ENCODE results near the gene CBFA2T2. TPM values are rescaled to one million over a fixed set of nuclear protein-coding genes. Genes with fewer than 3 reads are reported as not detected.
"Not testable (repeated sequence)": the region's sequence is repeated elsewhere in the genome, so short reads cannot be mapped to it uniquely, and the experiment has no call there.

CBFA2T2 gene
- total and polyA plus RNA-seq, 2 experiments from 2014 or later: 29.2 to 33.1 TPM

GRCh38 chr20:33489495-33490022, 337 bp upstream of the CBFA2T2 start:
- peaks cover 13% of the 10 kb centered on the region for H3K4me1 ChIP-seq (ENCODE audit: insufficient read depth)
- H3K27me3 ChIP-seq: no peaks in the 10 kb centered on the region
- peak overlapping the region; percentile 91 for H3K27ac ChIP-seq
- H3K36me3 ChIP-seq (replicated peaks; ENCODE audit: insufficient read depth, low read depth): no peaks in the 10 kb centered on the region
- peaks cover 28% of the 10 kb centered on the region for H4K20me1 ChIP-seq (ENCODE audit: insufficient read depth, poor library complexity, severe bottlenecking)
- no peaks in the 10 kb centered on the region for H3K9me3 ChIP-seq (ENCODE audit: low read depth)
- H3K79me2 ChIP-seq: peaks cover 41% of the 10 kb centered on the region
- peak overlapping the region; percentile 76 for H3K4me2 ChIP-seq
- H3K9me2 ChIP-seq (replicated peaks; ENCODE audit: insufficient read depth): no peaks in the 10 kb centered on the region
- peak overlapping the region; percentile 3 for H3K4me3 ChIP-seq
- H2AFZ ChIP-seq: peak overlapping the region; percentile 80
- TF ChIP-seq EZH2 (IDR thresholded peaks at IDR 0.05; ENCODE audit: borderline replicate concordance): no peak
- no peak for TF ChIP-seq EZH2phosphoT487 (IDR thresholded peaks at IDR 0.05; ENCODE audit: low read depth, severe bottlenecking, unreplicated experiment)
- TF ChIP-seq CTCF (IDR thresholded peaks at IDR 0.05; ENCODE audit: poor library complexity): no peak
- DNase-seq (ENCODE audit: low spot score): peak; percentile 100
- WGBS (ENCODE audit: low lambda C conversion rate, missing lambda C conversion rate): 8% methylated on average over 31 of the region's 36 CpGs

GRCh38 chr20:33490934-33491656, 1.2 kb downstream of the CBFA2T2 start:
- H3K9me2 ChIP-seq (replicated peaks; ENCODE audit: insufficient read depth): no peaks in the 10 kb centered on the region
- H3K4me2 ChIP-seq: peak overlapping the region; percentile 90
- peaks cover 44% of the 10 kb centered on the region for H4K20me1 ChIP-seq (ENCODE audit: insufficient read depth, poor library complexity, severe bottlenecking)
- WGBS (ENCODE audit: low lambda C conversion rate, missing lambda C conversion rate): 64% methylated on average over 8 of the region's 8 CpGs
- TF ChIP-seq CTCF (IDR thresholded peaks at IDR 0.05; ENCODE audit: poor library complexity) (no peak), EZH2phosphoT487 (IDR thresholded peaks at IDR 0.05; ENCODE audit: low read depth, severe bottlenecking, unreplicated experiment) (no peak), EZH2 (IDR thresholded peaks at IDR 0.05; ENCODE audit: borderline replicate concordance) (no peak)
- no peaks in the 10 kb centered on the region for H3K36me3 ChIP-seq (replicated peaks; ENCODE audit: insufficient read depth, low read depth)
- peak overlapping the region; percentile 68 for H2AFZ ChIP-seq
- no peak for DNase-seq (ENCODE audit: low spot score)
- peaks cover 56% of the 10 kb centered on the region for H3K79me2 ChIP-seq
- no peaks in the 10 kb centered on the region for H3K9me3 ChIP-seq (ENCODE audit: low read depth)
- H3K27me3 ChIP-seq: no peaks in the 10 kb centered on the region
- H3K4me3 ChIP-seq: peak overlapping the region; percentile 97
- peak overlapping the region; percentile 97 for H3K27ac ChIP-seq
- H3K4me1 ChIP-seq (ENCODE audit: insufficient read depth): peaks cover 13% of the 10 kb centered on the region

- Histone ChIP-seq H3K27ac (no peak overlapping the region), H3K4me1 (ENCODE audit: insufficient read depth) (peaks cover 13% of the 10 kb centered on the region), H3K36me3 (replicated peaks; ENCODE audit: insufficient read depth, low read depth) (no peaks in the 10 kb centered on the region), H3K9me2 (replicated peaks; ENCODE audit: insufficient read depth) (no peaks in the 10 kb centered on the region), H3K4me2 (no peak overlapping the region), H3K4me3 (no peak overlapping the region), H3K79me2 (peaks cover 77% of the 10 kb centered on the region), H3K27me3 (no peaks in the 10 kb centered on the region), H4K20me1 (ENCODE audit: insufficient read depth, poor library complexity, severe bottlenecking) (peaks cover 60% of the 10 kb centered on the region), H2AFZ (no peak overlapping the region), H3K9me3 (ENCODE audit: low read depth) (no peaks in the 10 kb centered on the region)
- no peak for TF ChIP-seq CTCF (IDR thresholded peaks at IDR 0.05; ENCODE audit: poor library complexity)
- no peak for TF ChIP-seq EZH2 (IDR thresholded peaks at IDR 0.05; ENCODE audit: borderline replicate concordance)
- no peak for TF ChIP-seq EZH2phosphoT487 (IDR thresholded peaks at IDR 0.05; ENCODE audit: low read depth, severe bottlenecking, unreplicated experiment)
- WGBS (ENCODE audit: low lambda C conversion rate, missing lambda C conversion rate): 96% methylated on average over 15 of the region's 15 CpGs
- DNase-seq (ENCODE audit: low spot score): no peak
These were observed 3.3 kb downstream of the CBFA2T2 start for GRCh38 chr20:33493076-33493766.

GRCh38 chr20:33496776-33497175, 6.9 kb downstream of the CBFA2T2 start:
- H3K4me2 ChIP-seq; DNase-seq (ENCODE audit: low spot score); H3K9me3 ChIP-seq (ENCODE audit: low read depth); H3K36me3 ChIP-seq (replicated peaks; ENCODE audit: insufficient read depth, low read depth); H3K27ac ChIP-seq; H2AFZ ChIP-seq; H3K9me2 ChIP-seq (replicated peaks; ENCODE audit: insufficient read depth); H3K27me3 ChIP-seq; H3K4me3 ChIP-seq: not testable (repeated sequence)
- H3K4me1 ChIP-seq (ENCODE audit: insufficient read depth): peaks cover 15% of the 10 kb centered on the region
- WGBS (ENCODE audit: low lambda C conversion rate, missing lambda C conversion rate): 95% methylated on average over 6 of the region's 6 CpGs
- H4K20me1 ChIP-seq (ENCODE audit: insufficient read depth, poor library complexity, severe bottlenecking): peaks cover 76% of the 10 kb centered on the region
- H3K79me2 ChIP-seq: peaks cover 95% of the 10 kb centered on the region

Measured in hepatocyte (in vitro differentiated cells).